Nephron progenitor cell (in vitro differentiated cells): Measurements from ENCODE around the gene SLC4A4.

Source experiments
- DNase-seq: peaks from one replicate; pipeline ENCODE4 v3.0.0; 2021
- H3K27ac Mint-ChIP-seq: 2 replicates; pipeline ENCODE4 v1.8.0; 2021; ENCODE audit warnings: mild to moderate bottlenecking, moderate library complexity, mixed read lengths
- H3K27me3 Mint-ChIP-seq: 2 replicates; pipeline ENCODE4 v1.8.0; 2021; ENCODE audit warnings: mild to moderate bottlenecking, low read depth, mixed read lengths; ENCODE audit not compliant: poor library complexity
- H3K36me3 Mint-ChIP-seq: 2 replicates; pipeline ENCODE4 v1.8.0; 2021; ENCODE audit warnings: low read depth, mixed read lengths
- H3K4me1 Mint-ChIP-seq: 2 replicates; pipeline ENCODE4 v1.8.0; 2021; ENCODE audit warnings: mixed read lengths
- H3K4me3 Mint-ChIP-seq: 2 replicates; pipeline ENCODE4 v1.8.0; 2021; ENCODE audit warnings: mild to moderate bottlenecking, moderate library complexity, mixed read lengths
- H3K9me3 Mint-ChIP-seq: 2 replicates; pipeline ENCODE4 v1.8.0; 2021; ENCODE audit warnings: mild to moderate bottlenecking, moderate library complexity, mixed read lengths
- TF ChIP-seq, protein P1 (sequence below): fragments of 200-600 bp; sonication (generic); IDR thresholded peaks from 2 replicates; pipeline ENCODE4 v1.5.0; 2021; ENCODE audit warnings: antibody characterized with exemption

Gene SLC4A4

GRCh38 chr4:71429106-71429505 is 90.3 kb downstream of the SLC4A4 start:
- Mint-ChIP-seq H3K9me3 (peaks cover 5% of the 10 kb centered on the region), H3K4me3 (no peak overlapping the region), H3K36me3 (no peaks in the 10 kb centered on the region), H3K27ac (no peak overlapping the region), H3K27me3 (no peaks in the 10 kb centered on the region), H3K4me1 (no peaks in the 10 kb centered on the region)
- no peak for DNase-seq
- TF ChIP-seq, protein P1, sequence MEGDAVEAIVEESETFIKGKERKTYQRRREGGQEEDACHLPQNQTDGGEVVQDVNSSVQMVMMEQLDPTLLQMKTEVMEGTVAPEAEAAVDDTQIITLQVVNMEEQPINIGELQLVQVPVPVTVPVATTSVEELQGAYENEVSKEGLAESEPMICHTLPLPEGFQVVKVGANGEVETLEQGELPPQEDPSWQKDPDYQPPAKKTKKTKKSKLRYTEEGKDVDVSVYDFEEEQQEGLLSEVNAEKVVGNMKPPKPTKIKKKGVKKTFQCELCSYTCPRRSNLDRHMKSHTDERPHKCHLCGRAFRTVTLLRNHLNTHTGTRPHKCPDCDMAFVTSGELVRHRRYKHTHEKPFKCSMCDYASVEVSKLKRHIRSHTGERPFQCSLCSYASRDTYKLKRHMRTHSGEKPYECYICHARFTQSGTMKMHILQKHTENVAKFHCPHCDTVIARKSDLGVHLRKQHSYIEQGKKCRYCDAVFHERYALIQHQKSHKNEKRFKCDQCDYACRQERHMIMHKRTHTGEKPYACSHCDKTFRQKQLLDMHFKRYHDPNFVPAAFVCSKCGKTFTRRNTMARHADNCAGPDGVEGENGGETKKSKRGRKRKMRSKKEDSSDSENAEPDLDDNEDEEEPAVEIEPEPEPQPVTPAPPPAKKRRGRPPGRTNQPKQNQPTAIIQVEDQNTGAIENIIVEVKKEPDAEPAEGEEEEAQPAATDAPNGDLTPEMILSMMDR = no peak

DNA sequence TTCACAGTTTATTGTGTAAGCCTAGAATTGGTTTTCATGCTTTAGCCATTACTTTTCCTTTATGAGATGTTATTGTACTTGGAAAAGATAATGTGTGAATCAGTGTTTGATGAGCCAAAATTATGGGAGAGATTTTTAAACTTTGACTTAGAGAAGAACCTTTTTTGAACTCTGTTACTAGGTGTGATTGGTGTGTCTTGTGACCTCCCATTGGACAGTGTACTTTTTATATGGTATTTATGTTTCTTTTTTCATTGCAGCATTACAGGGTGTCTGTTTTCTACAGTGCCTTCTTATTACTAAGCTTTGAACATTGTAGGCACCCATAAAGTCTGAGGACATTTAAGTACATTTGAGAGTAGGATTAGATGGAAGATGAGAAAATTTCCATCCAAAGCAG is 91.1 kb downstream of the SLC4A4 start:
- H3K4me3 Mint-ChIP-seq = no peak overlapping the region
- TF ChIP-seq, protein P1 = no peak
- H3K27ac Mint-ChIP-seq = no peak overlapping the region
- H3K36me3 Mint-ChIP-seq = no peaks in the 10 kb centered on the region
- peaks cover 12% of the 10 kb centered on the region for H3K9me3 Mint-ChIP-seq
- DNase-seq = no peak
- H3K4me1 Mint-ChIP-seq = no peaks in the 10 kb centered on the region
- H3K27me3 Mint-ChIP-seq = no peaks in the 10 kb centered on the region

- Mint-ChIP-seq H3K9me3 (peaks cover 14% of the 10 kb centered on the region), H3K4me1 (no peaks in the 10 kb centered on the region), H3K27ac (no peak overlapping the region), H3K36me3 (no peaks in the 10 kb centered on the region), H3K4me3 (no peak overlapping the region), H3K27me3 (no peaks in the 10 kb centered on the region)
- TF ChIP-seq, protein P1 = no peak
- DNase-seq = no peak
These were observed 91.8 kb downstream of the SLC4A4 start for GRCh38 chr4:71430609-71431008.

DNA sequence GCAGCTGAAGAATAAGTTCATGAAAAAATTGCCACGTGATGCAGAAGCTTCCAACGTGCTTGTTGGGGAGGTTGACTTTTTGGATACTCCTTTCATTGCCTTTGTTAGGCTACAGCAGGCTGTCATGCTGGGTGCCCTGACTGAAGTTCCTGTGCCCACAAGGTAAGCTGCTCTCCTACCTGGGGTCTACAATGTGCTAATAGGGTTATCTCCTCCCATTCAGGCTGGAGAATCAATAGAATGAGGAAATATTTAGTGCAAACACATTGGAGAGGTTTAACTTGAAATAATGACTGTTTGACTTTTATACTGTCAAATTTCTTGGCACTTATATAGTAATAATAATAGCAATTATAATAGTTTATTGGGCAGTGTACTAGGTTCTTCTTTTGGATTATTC is 101.8 kb downstream of the SLC4A4 start:
- Mint-ChIP-seq H3K9me3 (peaks cover 2% of the 10 kb centered on the region), H3K27me3 (no peaks in the 10 kb centered on the region), H3K36me3 (no peaks in the 10 kb centered on the region), H3K4me1 (no peaks in the 10 kb centered on the region), H3K4me3 (no peak overlapping the region), H3K27ac (no peak overlapping the region)
- TF ChIP-seq, protein P1 = no peak
- no peak for DNase-seq

GRCh38 chr4:71441186-71442169 is 102.7 kb downstream of the SLC4A4 start:
- no peak overlapping the region for H3K27ac Mint-ChIP-seq
- no peaks in the 10 kb centered on the region for H3K27me3 Mint-ChIP-seq
- no peaks in the 10 kb centered on the region for H3K4me1 Mint-ChIP-seq
- TF ChIP-seq, protein P1 = no peak
- H3K9me3 Mint-ChIP-seq = no peaks in the 10 kb centered on the region
- no peak overlapping the region for H3K4me3 Mint-ChIP-seq
- no peaks in the 10 kb centered on the region for H3K36me3 Mint-ChIP-seq
- no peak for DNase-seq

- TF ChIP-seq, protein P1 = no peak
- no peaks in the 10 kb centered on the region for H3K9me3 Mint-ChIP-seq
These were observed 103.5 kb downstream of the SLC4A4 start for GRCh38 chr4:71442336-71442735.

More at GRCh38 chr4:71442336-71442735, 103.5 kb downstream of the SLC4A4 start:
- no peak for DNase-seq
- H3K27ac Mint-ChIP-seq = no peak overlapping the region
- no peak overlapping the region for H3K4me3 Mint-ChIP-seq
- H3K4me1 Mint-ChIP-seq = no peaks in the 10 kb centered on the region
- H3K36me3 Mint-ChIP-seq = no peaks in the 10 kb centered on the region
- H3K27me3 Mint-ChIP-seq = no peaks in the 10 kb centered on the region
